ENCODE data around the gene EPM2A.
"Not testable (repeated sequence)": the region's sequence is repeated elsewhere in the genome, so short reads cannot be mapped to it uniquely, and the experiment has no call there.

Gene EPM2A

DNA sequence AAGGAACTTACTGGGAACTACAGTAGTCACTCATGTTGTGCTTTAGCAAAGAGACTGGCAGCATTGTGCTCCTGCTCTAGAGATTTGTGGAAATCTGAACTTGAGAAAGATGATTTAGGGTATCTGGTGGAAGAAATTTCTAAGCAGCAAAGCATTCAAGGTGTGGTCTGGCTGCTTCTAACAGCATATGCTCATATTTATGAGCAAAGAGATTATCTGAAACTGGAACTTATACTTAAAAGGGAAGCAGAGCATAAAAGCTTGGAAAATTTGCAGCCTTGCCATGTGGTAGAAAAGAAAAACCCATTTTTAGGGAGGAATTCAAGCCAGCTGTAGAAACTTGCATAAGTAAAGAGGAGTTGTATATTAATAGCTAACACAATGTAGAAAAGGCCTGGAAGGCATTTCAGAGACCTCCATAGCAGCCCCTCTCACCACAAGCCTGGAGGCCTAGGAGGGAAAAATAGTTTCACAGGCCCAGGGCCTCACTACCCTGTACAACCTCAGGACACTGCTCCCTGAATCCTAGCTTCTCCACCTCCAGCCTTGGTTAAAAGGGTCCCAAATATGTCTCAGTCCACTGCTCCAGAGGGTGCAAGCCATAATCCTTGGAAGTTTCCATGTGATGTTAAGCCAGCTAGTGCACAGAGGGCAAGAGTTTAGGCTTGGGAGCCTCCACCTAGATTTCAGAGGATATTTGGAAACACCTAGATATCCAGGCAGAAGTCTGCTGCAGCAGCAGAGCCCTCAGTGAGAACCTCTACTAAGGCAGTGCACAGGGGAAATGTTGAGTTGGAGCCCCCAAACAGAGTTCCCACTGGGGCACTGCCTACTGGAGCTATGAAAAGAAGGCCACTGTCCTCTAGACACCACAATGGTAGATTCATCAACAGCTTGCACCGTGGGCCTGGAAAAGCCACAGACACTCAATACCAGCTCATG lies 6.6 kb downstream of the EPM2A start:
- DNase-seq: no peak

DNA sequence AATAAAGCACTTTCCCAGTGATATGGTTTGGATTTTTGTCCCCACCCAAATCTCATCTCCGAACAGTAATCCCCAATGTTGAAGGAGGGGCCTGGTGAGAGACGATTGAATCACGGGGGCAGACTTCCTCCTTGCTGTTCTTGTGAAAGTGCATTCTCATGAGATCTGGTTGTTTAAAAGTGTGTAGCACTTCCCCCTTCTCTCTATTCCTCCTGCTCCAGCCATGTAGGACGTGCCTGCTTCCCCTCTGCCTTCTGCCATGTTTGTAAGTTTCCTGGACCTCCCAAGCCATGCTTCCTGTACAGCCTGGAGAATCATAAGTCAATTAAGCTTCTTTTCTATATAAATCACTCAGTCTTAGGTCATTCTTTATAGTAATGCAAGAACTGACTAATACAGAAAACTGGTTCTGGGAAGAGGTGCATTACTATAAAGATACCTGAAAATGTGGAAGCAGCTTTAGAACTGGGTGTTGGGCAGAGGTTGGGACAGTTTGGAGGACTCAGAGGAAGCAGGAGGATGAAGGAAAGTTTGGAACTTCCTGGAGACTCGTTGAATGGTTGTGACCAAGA lies 7.4 kb downstream of the EPM2A start:
- DNase-seq: no peak

DNA sequence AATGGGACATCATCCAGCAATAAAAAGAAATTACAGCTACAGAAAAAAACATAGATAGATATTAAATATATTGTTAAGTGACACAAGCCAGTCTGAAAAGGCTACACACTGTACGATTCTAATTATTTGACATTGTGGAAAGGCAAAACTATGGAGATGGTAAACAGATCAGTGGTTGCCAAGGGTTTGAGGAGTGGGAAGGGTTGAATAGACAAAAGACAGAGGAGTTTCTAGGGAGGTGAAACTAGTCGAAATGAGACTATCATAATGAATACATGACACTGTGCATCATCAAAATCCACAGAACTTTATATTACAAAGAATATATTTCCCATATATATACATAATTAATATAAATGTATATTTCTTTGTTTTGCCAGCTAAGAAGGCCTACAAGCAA lies 9.8 kb downstream of the EPM2A start:
- no peak for DNase-seq

DNA sequence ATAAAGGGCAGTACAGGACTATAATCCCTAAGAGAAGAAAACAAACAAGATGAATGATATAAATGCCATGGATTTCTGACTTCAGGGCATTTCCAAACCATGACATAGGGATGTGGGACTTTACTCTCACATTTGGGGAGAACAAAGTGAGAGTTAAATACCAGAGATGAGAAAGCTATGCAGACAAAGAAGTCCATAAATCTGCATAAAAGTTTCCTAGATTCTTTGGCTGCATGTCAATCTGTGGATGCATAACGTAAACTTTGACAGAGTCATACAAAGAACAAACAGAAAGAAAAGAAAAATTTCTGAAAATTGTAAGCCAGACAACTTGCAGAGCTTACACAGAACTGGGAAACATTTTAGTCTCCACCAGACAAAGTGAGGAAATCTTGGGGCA lies 11.7 kb downstream of the EPM2A start:
- DNase-seq: no peak

DNA sequence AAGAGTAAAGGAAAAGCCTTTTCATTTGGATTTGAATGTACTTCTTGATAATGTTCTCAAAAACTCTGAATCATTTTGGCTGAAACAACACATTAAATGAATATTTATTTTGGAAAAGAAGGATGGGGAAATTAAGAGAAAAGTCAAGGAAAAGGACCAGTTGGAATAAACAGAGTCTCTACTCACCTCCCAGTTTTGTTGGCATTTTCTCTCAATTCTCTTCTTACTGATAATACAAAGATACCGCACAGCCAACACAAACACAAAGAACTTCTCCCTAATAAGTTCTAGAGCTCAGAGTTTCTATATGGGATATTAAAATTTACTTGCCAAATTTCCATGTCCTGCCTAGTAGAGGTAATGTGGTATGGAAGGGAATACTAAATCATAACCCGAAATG lies 13.1 kb downstream of the EPM2A start:
- no peak for DNase-seq

DNA sequence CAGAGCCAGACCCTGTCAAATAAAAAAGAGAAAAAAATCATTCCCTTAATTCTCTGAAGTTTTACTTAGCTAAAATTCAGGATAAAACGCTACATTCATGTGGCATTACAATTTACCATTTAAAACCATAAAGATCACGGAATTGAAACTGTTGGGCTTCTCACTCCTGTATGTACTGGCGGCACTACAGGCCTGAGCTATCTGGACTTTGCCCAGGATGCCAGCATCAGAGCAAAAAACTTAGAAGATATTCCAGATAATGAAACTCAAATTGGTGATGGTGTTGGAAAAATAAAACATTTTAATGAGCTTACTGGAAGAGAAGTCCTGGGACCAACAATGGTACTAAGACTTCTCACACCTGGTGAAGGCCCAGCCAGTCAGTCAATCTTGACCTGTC lies 14.2 kb downstream of the EPM2A start:
- no peak for DNase-seq

DNA sequence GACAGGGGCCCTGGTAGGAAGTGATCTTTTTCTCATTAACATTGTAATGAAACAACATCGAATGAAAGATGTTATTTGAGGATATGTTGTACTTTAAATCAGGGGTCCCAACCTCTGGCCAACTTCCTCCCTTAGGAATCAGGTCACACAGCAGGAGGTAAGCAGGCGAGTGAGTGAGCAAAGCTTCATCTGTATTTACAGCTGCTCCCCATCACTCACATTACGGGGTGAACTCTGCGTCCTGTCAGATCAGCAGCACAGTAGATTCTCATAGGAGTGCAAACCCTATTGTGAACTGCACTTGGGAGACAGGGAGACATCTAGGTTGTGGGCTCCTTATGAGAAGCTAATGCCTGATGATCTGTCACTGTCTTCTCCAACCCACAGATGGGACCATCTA lies 19.9 kb downstream of the EPM2A start:
- no peak for DNase-seq

DNA sequence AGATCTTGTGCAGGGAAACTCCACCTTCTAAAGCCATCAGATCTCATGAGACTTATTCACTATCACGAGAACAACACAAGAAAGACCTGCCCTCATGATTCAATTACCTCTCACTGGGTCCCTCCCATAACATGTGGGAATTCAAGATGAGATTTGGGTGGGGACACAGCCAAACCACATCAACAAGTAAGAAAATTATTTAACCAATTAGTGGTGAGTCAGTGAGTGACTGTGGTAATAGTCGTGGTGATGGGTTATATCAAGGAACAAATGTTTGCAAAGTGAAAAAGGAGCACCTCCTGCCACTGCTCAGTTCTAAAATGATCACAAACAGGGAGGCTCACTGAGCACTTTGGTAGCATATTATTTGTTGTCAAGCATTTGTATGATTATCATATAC lies 20.6 kb downstream of the EPM2A start:
- no peak for DNase-seq

DNA sequence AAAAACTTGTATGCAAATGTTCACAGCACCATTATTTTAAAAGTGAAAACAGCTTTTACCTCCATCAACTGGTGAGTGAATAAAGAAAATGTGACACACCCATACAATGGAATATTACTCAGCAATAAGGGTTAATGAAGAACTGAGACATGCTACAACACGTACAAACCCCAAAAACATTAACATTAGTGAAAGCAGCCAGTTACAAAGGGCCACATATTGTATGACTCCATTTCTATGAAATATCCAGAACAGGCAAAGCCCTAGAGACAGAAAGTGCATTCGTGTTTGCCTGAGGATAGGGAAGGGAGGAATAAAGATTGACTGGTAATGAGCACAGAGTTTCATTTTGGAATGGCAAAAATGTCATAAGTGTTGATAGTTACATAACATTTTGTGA lies 21.5 kb downstream of the EPM2A start:
- DNase-seq: no peak

DNA sequence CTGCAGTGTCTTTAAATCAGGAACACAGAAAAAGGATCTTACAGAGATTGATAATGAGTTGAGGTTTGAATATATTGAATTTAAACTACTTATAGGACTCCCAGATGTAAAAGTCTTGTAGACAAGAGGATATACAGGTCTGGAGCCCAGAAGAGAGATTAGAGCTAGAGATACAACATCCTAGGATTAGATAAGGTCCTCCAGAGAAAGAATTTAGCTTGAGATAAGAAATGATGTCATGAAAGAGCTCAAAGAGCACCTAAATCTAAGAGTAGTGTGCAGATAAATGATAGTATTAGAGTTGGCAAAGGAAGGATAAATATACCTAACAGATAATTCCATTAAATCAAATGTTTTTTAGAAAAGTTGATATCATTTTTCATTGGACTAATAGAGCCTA lies 23.9 kb downstream of the EPM2A start:
- DNase-seq: no peak

DNA sequence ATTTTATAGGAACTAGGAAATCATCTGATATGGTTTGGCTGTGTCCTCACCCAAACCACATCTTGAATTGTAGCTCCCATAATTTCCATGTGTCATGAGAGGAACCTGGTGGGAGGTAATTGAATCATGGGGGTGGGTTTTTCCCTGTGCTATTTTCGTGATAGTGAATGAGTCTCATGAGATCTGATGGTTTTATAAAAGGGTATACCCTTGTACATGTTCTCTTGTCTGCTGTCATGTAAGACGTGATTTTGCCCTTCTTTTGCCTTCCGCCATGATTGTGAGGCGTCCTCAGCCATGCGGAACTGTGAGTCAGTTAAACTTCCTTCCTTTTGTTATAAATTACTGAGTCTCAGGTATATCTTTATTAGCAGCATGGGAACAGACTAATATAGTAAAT lies 27.9 kb downstream of the EPM2A start:
- no peak for DNase-seq

DNA sequence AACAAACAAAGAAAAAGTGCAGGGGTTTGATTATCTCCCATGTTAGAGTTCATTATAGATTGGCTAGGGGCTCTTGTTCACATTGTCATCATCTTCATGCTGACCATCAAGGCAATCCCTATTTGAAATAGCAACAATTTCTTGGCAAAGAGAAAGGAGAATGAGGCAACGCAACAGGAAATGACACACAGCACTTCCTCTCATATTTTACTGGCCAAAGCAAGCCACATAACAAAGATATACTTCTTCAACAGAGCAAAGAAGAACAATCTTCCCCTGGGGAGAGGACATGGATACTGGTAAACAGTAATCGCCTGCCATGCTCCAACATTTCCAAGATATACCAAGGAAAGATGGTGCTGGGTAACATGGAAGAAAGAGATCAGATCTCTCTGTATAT lies 29.8 kb downstream of the EPM2A start:
- DNase-seq: no peak

DNA sequence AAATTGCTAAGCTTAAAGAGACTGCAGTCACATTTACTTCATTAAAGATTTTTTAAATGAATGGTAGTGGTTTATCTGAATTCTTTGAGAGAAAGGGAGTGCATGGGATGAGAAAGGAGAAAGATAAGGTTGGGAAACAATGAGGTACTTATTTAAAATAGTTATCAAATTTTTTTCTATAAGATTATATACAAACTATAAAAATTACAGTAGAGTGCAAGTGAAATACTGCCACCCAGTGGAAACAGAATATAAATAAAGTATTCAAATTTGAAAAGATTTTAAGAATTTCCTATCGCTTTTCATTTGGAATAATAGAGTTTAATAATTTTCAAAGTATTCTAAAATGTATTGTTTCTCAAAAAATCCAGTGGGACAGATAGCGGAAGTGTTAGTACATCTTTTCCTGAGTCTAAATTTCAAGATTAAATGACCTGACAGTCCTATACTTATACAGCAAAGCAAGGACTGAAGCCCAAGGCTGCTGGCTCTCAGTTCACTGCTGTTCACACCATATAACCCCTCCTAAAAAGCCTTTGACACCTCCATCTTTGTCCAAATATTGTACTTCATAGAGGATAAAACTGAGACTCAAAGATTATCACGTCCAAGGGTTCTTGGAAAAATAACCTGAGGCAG lies 31.1 kb downstream of the EPM2A start:
- DNase-seq: peak; percentile 28

DNA sequence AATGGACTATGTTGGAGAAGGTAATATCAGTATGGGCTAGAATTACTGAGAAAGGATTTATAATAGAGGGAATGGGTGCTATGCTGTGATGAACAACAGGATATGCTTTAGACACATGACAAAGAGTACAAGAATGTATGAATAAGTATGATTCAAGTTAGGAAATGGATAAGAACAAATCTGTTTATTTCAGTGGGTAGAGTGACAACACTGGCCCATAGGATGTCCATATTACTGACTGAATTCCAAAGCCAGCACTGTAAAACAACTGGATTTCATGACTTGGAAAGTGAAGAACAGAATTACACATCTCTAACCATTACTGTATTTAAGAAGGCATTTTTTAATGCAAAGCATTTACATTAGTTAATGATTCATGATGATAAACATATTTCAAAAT lies 35.9 kb downstream of the EPM2A start:
- no peak for DNase-seq

DNA sequence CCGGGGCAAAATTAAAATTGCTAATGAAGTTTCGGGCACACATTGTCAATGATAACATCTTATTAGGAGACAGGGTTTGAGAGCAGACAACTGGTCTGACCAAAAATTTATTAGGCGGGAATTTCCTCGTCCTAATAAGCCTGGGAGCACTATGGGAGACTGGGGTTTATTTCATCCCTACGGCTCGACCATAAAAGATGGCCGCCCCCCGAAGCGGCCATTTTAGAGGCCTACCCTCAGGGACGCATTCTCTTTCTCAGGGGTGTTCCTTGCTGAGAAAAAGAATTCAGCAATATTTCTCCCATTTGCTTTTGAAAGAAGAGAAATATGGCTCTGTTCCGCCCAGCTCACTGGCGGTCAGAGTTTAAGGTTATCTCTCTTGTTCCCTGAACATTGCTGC lies 37.9 kb downstream of the EPM2A start:
- DNase-seq: not testable (repeated sequence)

DNA sequence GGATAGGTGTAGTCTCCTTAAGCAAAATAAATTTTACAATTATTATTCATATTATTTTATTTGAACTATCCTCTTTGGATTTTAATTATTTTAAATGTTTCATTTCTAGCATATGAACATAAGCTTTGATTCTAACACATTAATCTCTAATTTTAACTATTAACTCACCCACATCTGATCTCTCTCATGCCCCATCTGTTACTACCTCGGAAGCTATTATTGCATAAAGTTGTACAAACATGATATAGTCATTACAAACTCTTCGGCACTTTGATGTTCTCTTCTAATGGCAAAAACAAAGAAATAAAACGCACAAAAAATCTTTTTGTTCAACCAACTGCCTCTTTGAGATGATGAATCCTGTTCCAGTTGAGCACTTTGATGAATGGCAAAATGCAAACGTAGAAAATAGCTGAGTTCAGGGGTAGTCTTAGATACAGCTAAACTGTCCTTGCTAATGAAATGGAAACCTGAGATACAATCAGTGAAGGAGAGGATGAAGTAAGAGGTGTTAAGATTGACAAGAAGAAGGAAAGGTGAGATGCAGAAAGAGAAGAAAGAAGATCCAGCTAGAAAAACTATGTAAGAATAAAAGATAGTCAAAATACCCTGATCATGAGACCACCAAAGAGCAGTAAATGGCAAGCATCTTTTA lies 41.1 kb downstream of the EPM2A start:
- no peak for DNase-seq

DNA sequence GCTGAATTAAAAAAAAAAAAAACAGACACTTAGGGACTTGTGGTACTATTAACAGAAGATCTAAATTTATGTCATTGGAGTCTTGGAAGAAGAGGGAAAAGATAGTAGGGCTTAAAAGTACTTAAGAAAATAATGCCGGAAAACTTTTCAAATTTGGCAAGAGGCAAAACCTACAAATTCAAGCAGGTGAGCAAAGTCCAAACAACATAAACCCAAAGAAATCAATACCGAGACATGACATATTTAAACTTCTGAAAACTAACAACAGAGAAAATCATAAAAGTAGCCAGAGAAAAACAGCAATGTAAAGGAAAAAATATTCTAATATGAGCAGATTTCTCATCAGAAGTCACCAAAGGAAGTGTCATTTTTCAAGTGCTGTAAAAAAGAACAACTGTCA lies 44.4 kb downstream of the EPM2A start:
- no peak for DNase-seq

DNA sequence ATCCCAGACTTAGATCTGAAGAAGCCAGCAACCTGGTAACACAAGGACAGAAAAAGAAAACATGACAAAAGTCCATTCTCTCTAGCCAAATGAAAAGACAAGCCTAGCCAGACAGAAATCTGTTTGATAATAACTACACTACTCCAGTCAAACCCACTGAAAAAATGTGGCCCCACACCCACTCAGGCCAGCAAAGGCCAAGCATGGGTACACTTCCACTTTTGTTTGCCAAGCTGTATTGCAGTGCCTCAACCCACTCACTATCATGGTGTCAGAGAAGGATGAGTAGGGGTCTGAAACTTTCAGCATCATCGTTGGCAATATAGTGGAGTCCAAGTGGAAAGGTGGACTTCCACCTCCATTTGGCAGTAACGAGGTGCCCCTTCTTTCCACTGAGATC lies 45.8 kb downstream of the EPM2A start:
- DNase-seq: no peak

DNA sequence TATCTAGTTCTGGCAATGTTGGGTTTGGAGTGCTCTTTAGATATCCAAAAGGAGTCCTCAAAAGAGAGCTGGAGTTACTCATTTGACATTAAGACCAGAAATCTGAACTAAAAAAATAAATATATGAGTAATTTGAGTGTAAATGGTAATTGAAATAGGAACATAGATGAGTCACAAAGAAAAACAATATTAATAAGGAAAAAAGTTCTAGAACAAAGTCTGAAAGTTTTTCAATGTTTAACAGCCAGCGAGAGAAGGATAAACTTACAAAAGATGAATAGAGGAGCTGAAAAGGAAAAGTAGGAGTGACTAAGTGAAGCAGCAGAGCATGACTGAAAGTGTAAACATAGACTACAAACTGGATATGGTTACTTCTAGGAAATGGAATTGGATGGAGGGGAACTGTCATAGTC lies 46.8 kb downstream of the EPM2A start:
- DNase-seq: no peak

DNA sequence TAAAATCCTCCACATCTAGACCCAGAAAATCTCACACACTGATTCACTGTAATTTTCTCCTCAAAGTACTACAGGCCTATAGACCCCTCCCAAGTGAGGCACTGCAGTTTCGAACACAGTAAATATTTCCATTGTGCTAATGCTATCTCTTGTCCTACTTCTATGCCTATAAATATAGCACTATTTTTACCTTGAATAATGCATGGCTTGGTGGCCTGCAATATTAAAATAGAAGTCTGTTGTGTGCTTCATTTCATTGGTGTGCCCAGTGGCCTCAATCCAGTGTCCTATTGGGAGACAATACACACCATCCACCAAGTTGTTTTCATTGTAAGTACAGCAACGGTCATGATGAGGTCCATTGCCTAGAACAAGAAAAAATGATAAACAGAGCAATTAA lies 49.4 kb downstream of the EPM2A start:
- DNase-seq: no peak

DNA sequence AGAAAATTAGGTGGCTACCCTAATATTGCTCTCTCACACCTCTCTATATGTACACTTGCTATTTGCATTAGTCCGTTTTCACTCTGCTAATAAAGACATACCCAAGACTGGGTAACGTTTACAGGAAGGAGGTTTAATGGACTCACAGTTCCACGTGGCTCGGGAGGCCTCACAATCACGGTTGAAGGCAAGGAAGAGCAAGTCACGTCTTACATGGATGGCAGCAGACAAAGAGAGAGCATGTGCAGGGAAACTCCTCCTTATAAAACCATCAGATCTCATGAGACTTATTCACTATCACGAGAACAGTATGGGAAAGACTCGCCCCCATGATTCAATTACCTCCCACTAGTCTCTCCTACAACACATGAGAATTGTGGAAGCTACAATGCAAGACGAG lies 53.4 kb downstream of the EPM2A start:
- no peak for DNase-seq

DNA sequence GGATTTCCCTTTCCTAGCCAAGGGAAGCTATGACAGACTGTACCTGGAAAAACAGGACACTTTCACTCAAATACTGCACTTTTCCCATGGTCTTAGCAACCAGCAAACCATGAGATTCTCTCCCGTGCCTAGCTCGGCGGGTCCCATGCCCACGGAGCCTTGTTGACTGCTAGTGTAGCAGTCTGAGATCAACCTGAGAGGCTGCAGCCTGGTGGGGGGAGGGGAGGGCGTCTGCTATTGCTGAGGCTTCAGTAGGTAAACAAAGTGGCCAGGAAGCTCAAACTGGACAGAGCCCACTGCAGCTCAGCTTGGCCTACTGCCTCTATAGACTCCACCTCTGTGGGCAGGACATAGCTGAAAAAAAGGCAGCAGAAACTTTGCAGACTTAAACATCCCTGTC lies 61.8 kb downstream of the EPM2A start:
- DNase-seq: no peak

DNA sequence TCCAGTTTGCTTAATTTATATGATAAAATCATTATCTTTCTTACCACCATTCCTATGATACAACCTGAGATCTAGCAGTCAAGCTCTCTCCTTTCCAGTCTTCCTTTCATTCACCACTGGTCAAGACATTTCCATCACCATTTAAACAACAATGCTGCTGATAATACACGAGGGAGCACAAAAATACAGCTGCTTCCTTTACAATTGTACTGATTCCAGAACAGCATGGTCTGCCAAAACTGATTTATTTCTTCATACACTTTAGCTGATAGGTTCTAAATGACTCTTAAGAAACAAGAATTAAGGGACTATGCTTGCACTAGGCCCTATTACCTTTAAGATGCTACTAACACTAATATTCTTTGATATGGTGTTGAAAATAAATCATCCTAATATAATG lies 65.0 kb downstream of the EPM2A start:
- no peak for DNase-seq

DNA sequence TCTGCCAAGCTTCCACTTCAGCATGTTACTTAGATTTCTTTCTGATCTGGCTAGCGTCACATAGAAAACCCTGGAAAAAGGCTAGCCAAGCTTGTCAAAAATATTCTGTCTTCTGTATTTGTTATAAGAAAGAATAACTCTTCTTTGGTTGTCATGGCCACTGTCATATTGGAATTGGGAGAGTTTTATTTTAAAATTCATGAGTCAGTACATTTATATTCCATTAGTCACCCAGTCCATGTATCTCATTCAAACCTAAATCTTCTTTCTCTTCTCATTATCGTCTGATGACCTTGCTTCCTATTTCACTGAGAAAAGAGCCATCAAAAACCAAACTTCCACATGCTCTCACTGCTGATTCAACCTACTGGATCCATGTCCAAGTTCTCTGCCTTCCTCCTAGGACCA lies 65.7 kb downstream of the EPM2A start:
- DNase-seq: no peak

Measured in NCI-H146 (cell line).